Stimulated activated CD4-positive, alpha-beta T cell treated with anti-CD3 and anti-CD28 coated beads, TNF-alpha, amount 100 ng/mL, for 1 hour (primary cell): Measurements from ENCODE around the gene B3GALT6.
"Not testable (repeated sequence)": the region's sequence is repeated elsewhere in the genome, so short reads cannot be mapped to it uniquely, and the experiment has no call there.

Source experiments
- DNase-seq, 3 donors: peaks; one replicate each; pipeline ENCODE4 v3.0.0-alpha.2; 2020; ENCODE audit warnings: low read depth in 3 of 3, low spot score in 1 of 3

Gene B3GALT6

DNA sequence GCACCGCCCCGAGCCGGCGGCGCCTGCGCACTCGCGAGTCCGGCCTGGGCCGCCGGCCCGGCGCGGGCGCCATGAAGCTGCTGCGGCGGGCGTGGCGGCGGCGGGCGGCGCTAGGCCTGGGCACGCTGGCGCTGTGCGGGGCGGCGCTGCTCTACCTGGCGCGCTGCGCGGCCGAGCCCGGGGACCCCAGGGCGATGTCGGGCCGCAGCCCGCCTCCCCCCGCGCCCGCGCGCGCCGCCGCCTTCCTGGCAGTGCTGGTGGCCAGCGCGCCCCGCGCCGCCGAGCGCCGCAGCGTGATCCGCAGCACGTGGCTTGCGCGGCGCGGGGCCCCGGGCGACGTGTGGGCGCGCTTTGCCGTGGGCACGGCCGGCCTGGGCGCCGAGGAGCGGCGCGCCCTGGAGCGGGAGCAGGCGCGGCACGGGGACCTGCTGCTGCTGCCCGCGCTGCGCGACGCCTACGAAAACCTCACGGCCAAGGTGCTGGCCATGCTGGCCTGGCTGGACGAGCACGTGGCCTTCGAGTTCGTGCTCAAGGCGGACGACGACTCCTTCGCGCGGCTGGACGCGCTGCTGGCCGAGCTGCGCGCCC lies at the start of gene B3GALT6:
Gene B3GALT6, plus strand, starts transcription at position 30 of the 588 bp plus-strand sequence. Its CDS starts 42 bp downstream, at position 72.
- DNase-seq, result no peak

DNA sequence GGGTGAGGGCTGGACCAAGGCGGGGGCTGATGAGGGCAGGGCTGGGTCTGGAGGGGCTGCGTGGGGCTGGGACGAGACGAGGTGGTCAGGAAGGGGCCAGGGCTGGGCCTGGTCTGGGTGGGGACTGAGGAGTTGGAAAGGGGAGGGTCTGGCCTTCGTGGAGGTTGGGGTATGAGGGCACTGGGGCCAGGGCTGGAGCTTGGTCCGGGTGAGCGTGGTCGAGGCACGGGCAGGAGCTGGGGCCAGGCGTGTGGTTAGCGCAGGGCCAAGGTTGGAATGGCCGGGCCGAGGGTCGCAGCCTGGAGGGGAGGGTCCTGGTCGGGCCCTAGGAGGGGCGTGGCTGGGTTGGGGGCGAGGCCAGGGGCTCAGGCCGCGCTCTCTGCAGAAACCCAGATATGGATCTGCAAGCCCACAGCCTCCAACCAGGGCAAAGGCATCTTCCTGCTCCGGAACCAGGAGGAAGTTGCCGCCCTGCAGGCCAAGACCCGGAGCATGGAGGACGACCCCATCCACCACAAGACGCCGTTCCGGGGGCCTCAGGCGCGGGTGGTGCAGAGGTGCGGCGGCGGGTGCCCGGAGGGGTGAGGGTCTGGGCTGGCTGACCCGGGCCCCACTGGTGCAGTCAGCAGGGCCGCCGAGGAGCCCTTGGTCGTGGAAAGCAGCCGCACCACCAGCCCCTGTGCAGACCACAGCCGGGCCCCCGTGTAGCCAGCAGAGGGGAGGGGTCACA lies 49.4 kb upstream of the B3GALT6 start:
- no peak for DNase-seq

DNA sequence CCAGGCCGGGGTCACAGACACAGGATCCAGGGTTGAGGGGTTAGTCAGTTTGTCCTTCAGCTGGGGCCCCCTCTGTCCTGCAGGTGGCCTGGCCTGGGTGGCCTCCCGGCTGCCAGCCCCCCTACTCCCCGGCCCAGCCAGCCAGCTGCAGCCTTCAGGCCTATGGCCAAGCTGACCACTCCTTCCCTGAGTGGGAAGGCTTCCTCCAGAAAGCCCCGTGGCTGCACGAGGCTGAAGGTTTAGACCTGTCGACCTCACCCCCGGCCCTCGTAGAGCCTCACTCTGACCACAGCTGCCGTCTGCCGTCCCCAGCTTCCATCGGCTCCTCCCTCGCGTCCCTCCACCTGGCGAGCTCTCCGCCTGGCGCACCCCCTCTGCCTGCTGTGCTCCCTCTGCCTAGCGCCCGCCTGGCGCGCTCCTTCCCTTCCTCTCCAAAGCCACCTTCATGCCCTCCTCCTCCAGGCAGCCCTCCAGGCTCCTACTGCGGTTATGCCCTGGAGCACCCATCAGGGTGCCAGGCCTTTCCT lies 48.8 kb upstream of the B3GALT6 start:
- DNase-seq, result no peak

DNA sequence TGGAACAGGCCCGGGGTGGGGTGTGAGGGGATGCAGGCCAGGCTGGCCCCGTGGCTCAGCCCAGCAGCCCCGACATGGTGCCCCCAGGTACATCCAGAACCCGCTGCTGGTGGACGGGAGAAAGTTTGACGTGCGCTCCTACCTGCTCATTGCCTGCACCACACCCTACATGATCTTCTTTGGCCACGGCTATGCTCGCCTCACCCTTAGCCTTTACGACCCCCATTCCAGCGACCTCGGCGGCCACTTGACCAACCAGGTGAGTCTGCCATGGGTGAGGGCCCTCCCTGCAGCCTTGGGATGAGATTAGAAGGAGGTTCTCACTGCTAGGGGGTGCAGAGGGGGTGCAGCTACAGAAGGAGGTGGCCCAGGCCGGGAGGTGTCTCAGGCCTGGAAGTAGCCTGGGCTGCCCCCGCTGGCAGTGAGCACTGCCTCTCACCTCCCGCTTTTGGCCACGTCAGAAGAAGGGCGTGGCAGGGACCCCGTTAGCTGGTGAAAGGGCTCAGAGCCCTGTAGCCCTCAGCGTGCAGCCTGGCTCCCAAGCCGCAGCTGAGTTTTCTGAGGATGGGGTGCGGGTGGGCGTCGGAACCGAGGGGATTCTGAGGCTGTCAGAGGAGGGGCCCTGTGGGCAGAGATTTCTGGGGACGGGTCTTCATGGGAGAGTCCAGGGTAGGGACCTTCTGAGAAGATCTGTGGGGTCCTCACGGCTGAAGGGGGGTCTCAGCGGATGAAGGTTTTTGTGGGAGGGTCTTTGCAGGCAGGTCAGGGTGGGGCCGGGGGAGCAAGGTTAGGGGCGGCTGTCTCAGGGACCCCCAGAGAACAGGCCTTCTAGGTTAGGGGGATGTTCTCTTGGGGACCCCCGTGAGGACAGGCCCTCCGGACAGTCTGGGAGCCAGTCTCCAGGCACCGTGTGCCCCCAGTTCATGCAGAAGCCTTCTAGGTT lies 47.9 kb upstream of the B3GALT6 start:
- no peak for DNase-seq

DNA sequence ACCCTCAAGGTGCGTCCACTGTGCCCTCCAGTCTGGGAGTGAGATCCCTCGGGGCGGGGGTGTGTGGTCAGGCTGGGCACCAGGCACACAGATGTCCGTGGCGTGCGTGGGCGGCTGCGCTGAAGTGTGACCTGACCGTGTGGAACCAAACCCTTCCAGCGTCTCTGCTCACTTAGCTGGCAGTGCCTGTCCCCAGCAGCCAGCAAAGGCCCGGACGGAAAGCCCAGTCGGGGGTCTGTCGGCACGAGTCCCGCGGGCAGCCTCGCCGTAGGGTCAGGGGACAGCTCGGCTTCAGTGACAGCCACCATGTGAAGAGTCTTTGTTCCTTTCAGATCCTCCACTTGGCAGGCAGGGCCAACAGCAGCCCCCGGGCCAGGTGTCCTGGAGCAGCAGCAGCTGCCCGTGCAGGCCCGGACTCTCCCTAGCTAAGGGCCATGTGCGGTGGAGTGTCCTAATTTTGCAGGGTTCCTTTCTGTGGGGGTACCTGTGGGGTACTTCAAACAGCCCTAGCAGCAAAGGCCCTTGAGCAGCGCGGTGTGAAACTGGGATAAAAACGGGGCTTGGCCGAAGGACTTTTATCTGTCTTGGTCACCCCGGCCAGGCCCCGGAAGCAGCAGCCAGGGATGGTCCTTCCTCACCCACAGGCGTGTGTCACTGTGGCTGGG lies 46.8 kb upstream of the B3GALT6 start:
- no peak for DNase-seq

DNA sequence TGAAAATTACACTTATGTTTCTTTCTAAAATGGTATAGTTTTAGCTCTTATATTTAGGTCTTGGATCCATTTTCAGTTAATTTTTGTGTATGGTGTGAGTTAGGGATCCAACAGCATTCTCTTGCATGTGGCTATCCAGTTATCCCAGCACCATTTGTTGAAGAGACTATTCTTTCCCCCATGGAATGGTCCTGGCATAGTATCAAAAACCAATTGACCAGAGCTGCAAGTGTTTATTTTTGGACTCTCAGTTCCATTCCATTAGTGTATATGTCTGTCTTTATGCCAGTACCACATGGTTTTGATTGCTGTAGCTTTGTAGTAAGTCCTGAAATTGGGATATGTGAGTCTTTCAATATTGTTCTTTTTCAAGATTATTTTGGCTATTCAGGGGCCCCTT lies 44.1 kb upstream of the B3GALT6 start:
- no peak for DNase-seq

DNA sequence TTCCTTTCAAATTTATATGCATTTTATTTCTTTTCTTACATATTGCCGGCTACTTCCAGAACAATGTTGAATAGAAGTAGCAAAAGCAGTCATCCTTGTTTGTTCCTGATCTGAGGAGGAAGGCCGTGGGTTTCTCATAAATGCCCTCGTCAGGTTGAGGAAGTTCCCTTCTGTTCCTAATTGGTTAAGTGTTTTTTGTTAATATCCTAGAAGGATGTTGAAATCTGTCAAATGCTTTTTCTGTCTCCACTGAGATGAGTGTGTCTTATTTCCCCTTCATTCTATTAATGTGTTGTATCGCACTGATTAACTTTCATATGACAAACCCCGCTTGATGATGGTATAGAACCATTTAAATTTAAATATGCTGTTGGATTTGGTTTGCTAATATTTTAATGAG lies 42.9 kb upstream of the B3GALT6 start:
- no peak for DNase-seq

DNA sequence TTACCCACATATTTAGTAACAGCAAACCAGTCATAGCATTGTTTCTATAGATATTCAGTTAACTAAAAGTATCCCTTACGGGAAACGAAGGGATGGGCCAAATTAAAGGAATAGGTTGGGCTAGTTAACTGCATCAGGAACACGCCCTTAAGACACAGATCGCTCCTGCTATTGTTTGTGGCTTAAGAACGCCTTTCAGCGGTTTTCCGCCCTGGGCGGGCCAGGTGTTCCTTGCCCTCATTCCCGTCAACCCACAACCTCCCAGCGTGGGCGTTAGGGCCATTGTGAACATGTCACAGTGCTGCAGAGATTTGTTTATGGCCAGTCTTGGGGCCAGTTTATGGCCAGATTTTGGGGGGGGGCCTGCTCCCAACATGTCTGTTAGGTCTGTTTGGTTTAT lies 40.3 kb upstream of the B3GALT6 start:
- DNase-seq, result no peak

DNA sequence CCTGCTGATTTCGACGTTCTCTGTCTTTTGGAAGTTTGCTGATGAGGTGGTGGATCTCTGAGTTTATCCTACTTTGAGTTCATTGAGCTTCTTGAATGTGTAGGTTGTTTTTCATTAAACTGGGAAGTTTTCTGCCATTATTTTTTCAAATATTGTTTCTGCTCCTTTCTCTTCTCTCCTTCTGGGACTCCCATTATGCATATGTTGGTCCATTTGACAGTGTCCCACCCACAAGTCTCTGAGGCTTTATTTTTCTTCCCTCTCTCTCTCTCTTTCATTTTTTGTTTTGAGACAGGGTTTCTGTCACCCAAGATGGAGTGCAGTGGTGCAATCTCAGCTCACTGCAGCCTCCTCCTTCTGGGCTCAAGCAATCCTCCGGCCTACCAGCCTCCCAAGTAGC lies 37.3 kb upstream of the B3GALT6 start:
- DNase-seq, result no peak

DNA sequence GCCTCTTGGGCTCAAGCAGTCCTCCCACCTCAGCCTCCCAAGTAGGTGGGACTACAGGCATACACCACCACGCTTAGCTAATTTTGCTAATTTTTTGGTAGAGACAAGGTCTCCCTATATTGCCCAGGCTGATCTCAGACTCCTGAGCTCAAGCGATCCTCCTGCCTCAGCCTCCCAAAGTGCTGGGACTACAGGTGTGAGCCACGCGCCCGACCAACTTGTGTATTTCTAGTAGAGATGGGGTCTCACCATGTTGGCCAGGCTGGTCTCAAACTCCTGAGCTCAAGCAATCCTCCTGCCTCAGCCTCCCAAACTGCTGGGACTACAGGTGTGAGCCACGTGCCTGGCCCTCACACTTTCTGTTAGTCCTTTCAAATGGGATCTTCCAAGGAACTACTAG lies 36.3 kb upstream of the B3GALT6 start:
- DNase-seq, result not testable (repeated sequence)

DNA sequence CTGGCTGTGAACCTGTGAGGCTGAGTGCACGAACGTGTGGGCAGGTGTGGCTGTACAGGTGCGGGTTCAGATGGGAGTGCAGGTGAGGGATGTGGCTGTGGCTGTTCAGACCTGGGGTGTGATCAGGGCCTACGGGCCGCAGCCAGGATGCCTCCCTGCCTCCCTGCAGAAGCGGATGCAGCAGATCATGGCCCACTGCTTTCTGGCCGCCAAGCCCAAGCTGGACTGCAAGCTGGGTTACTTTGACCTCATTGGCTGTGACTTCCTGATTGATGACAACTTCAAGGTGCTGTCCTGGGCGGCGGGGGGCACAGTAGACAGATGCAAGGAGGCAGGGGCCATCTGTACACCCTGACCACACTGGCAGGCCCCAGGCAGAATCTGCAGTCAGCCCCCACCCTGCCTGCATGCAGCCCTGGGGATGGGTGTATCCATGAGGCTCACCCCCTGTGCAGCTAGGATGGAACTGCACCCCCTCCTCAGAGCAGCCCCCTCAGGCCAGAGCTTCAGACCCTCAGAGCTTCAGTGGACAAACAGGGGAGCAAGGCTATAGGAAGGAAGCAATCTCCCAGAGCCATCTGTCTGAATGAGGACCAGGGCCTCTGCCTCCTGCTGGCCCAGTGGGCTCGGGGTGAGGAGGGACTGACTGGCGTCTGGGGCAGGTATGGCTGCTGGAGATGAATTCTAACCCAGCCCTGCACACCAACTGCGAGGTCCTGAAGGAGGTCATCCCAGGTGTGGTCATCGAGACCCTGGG lies 35.4 kb upstream of the B3GALT6 start:
- DNase-seq, result no peak

DNA sequence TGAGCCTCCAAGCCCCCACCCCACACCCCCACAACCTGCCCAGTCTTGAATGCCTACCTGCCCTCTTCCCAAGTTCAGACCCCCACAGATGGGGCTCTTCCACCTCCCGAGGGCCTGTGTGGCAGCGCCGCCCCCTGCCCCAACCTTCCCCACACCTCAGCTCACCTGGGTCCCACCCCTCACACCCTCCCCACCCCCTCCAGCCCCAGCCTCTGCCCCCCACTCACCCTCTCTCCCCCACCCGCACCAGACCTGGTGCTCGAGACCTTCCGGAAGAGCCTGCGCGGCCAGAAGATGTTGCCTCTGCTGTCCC lies 34.9 kb upstream of the B3GALT6 start:
- no peak for DNase-seq

DNA sequence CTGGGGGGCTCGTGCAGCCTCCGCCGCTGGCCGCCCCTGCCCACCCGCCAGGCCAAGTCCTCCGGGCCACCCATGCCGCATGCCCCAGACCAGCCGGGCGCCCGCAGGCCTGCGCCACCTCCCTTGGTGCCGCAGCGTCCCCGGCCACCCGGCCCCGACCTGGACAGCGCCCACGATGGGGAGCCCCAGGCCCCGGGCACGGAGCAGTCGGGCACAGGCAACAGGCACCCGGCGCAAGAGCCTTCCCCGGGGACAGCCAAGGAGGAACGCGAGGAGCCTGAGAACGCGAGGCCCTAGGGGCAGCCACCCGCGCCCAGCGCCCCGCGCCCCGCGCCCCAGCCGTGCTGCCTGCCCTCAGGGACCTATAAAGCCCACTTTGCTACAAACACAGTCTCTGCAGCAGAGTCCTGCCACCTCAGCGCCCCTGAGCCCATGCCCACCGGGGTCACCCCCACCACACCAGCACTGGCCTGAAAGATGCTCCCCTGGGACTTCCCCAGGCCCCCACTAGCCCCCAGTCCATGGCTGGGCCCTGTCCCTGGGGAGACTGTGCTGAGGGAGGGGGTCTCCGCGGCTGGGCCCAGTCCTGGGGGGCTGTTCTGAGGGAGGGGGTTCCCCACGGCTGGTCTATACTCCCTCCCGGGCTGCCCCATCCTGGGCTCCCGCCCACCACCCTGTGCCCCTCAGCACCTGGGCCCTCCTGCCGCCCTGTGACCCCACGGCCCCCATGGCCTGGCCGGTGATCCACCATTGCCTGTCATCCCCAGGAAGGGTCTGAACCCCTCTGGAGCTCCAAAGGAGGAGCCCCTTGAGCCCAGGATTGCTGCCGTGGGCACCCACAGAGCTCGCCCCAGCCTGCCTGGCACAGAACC lies 34.2 kb upstream of the B3GALT6 start:
- DNase-seq, result no peak

DNA sequence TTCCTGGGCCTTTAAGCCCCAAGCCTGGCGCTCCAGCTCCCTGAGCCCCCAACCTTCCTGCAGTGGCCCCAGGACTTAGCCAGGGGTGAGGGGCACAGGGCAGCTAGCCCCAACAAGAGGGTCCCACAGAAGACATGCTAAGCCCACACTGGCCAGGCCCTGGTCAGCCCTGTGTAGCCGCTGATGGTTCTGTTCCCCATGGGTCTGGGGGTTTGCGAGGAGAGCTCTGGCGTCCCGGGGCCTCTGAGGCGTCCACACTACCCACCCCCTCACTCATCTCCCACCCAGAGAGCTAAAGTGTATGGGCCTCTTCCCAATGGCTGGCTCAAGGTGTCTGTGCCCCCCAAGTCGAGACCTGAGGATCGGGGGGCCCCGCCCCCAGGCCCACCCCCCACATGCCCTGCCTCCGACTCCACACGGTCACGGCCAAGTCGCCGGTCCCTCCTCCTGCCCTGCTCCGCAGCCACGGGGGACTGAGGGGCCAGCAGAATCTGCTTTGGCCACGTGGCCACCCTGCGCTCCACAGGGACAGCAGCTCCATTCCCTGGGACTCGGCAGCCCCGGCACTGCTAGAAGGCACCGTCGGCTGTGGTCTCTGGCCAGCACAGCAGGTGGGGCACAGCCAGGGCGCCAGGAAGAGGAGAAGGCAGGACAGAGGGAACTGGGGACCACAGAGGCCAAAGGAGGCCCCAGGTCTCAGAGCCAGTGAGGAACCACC lies 33.5 kb upstream of the B3GALT6 start:
- DNase-seq, result no peak

DNA sequence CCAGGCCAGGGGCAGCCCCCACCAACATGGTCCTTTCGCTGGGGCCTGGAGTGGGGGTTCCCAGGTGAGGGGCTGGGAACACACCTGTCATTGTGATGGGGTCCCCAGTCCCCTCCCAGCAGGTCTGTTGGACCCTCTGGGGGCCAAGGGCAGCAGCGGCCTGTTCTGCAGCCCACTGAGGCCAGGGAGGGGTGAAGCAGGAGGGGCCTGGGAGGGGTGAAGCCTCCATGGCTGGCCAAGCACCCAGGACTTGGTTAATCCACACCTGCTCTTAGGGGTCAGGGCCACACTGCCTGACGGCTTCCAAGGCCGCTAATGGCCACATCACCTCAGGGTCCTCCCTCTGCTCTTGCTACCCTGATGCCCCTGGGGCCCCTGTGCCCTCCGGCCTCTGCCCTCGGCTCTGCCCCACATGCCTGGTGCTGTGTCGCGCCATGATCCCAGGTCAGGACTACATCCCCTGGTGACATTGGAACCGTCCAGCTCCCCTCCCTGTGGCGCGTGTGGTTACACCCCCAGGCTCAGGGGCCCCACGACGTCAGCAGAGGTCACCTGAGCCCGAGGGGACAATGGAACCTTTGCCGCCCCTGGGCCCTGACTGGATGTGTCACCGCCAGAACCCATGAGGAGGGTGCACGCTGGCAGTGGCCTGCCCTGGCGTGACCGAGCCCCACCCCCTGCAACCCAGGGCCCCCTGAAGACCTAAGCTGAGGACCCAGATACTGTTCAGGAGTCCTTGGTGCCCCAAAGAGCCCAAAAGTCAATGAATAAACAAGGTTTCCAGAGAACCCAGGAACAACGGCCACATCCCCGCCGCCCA lies 32.7 kb upstream of the B3GALT6 start:
- no peak for DNase-seq

DNA sequence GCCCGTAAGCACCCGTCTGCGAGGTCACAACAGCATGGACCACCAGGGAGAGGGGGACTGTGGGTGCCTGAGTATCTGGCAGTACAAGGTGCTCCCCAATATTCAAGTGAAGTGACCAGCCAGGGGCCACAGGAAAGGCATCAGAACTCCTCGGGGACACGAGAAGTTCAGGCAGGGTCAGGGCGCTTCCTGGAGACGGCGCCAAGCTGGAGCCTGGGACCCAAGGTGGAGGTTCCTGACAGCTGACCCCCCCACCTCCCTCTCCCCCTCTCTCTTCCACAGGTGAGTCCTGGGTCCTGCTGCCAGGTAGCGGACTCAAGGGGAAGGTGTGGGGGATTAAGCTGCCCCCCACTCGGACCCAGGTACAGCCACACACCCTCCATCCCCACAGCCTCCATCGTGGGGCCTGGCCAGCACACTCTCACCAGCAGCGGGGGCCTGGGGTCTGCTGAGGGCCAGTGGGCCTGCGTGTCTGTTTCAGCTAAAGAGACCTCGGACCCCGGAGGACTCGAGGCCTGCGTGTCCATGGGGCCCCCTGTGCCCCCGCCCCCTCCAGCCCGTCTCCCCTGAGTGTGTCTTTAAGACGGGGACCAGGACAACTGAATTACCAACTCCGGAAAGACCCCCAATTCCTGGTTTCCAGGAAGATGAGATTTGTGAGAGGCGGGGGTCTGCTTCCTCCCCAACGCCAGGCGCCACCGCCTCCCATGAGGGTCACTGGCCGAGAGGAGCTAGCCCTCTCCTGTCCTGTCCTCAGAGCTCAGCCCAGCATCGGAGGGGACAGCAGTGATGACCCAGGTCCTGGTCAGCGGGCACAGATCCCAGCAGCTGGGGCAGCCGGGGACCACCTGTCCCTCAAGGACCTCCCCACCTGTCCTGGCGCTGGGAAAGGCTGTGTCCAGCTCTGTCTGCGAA lies 31.8 kb upstream of the B3GALT6 start:
- no peak for DNase-seq
